Suprapubic skin (tissue), 4 donors: ENCODE data around the gene NREP. TPM values are rescaled to one million over a fixed set of nuclear protein-coding genes. Genes with fewer than 3 reads are reported as not detected.
"Not testable (repeated sequence)": the region's sequence is repeated elsewhere in the genome, so short reads cannot be mapped to it uniquely, and the experiment has no call there.

Source experiments
- DNase-seq, 2 donors: peaks; one replicate each; pipeline ENCODE4 v3.0.0-alpha.2; 2019; ENCODE audit warnings: low spot score in 2 of 2
- H3K27ac ChIP-seq: fragments of 200-600 bp; sonication (generic); one replicate; pipeline ENCODE4 v1.5.1; 2019
- H3K27me3 ChIP-seq: fragments of 200-600 bp; sonication (generic); one replicate; pipeline ENCODE4 v1.5.1; 2019
- H3K36me3 ChIP-seq: fragments of 200-600 bp; sonication (generic); one replicate; pipeline ENCODE4 v1.5.1; 2019
- H3K4me1 ChIP-seq: fragments of 200-600 bp; sonication (generic); one replicate; pipeline ENCODE4 v1.5.1; 2019
- H3K4me3 ChIP-seq: fragments of 200-600 bp; sonication (generic); one replicate; pipeline ENCODE4 v1.5.1; 2019; ENCODE audit warnings: mild to moderate bottlenecking
- H3K9me3 ChIP-seq: fragments of 200-600 bp; sonication (generic); one replicate; pipeline ENCODE4 v1.5.1; 2019
- CTCF ChIP-seq, 2 donors: fragments of 200-600 bp in 1 of 2; fragments of 450-650 bp in 1 of 2; sonication (generic) in 1 of 2; IDR thresholded peaks; one replicate each; pipeline ENCODE4 v1.5.1; 2016 to 2019; ENCODE audit warnings: antibody characterized with exemption in 2 of 2, mild to moderate bottlenecking in 1 of 2, moderate library complexity in 1 of 2
- EP300 ChIP-seq: sonication (generic); formaldehyde crosslinking; IDR thresholded peaks from one replicate; pipeline ENCODE4 v1.6.1; 2017; ENCODE audit warnings: antibody characterized with exemption
- POLR2A ChIP-seq, 2 donors: fragments of 450-650 bp; IDR thresholded peaks; one replicate each; pipeline ENCODE4 v1.6.1; 2017; ENCODE audit warnings: antibody characterized with exemption in 2 of 2, mild to moderate bottlenecking in 2 of 2, moderate library complexity in 2 of 2
- POLR2AphosphoS5 ChIP-seq, 3 donors: sonication (generic); formaldehyde crosslinking; IDR thresholded peaks; one replicate each; pipeline ENCODE4 v1.6.1; 2017; ENCODE audit warnings: antibody characterized with exemption in 3 of 3
- WGBS: methylation state at CpG from one replicate; pipeline ENCODE4 v1.1.5; 2018; 5-methylcytosine and 5-hydroxymethylcytosine counted together
- total RNA-seq, 4 donors: library from RNA; depleted of rRNA; stranded (reverse); fragments of >200 nt; gene quantifications; one replicate each; pipeline ENCODE4 v1.1.0, GENCODE V29; 2016

The NREP gene
- total RNA-seq, 4 donors from 2014 or later = 7.0 to 10.1 (median 8.3) TPM

GRCh38 chr5:111722140-111722539, 34.9 kb downstream of the NREP start:
- DNase-seq = no peak
- Histone ChIP-seq H3K27ac (no peak overlapping the region), H3K4me3 (no peak overlapping the region), H3K9me3 (no peaks in the 10 kb centered on the region), H3K36me3 (no peaks in the 10 kb centered on the region), H3K4me1 (no peaks in the 10 kb centered on the region), H3K27me3 (no peaks in the 10 kb centered on the region)
- 79% methylated on average over 2 of the region's 2 CpGs for WGBS
- TF ChIP-seq POLR2AphosphoS5 (IDR thresholded peaks at IDR 0.05) = no peak
- TF ChIP-seq CTCF (IDR thresholded peaks at IDR 0.05) = no peak
- TF ChIP-seq EP300 = no peak
- no peak for TF ChIP-seq POLR2A (IDR thresholded peaks at IDR 0.05)

GRCh38 chr5:111720333-111720890, 36.6 kb downstream of the NREP start:
- no peak overlapping the region for H3K27ac ChIP-seq
- H3K36me3 ChIP-seq = no peaks in the 10 kb centered on the region
- WGBS = 90% methylated on average over 2 of the region's 2 CpGs
- H3K4me3 ChIP-seq = no peak overlapping the region
- H3K9me3 ChIP-seq = no peaks in the 10 kb centered on the region
- DNase-seq = no peak
- TF ChIP-seq POLR2A (IDR thresholded peaks at IDR 0.05) (no peak), POLR2AphosphoS5 (IDR thresholded peaks at IDR 0.05) (no peak), CTCF (IDR thresholded peaks at IDR 0.05) (no peak)
- no peaks in the 10 kb centered on the region for H3K4me1 ChIP-seq
- H3K27me3 ChIP-seq = no peaks in the 10 kb centered on the region

GRCh38 chr5:111719773-111720172, 37.2 kb downstream of the NREP start:
- H3K36me3 ChIP-seq = no peaks in the 10 kb centered on the region
- H3K27ac ChIP-seq = no peak overlapping the region
- TF ChIP-seq POLR2A (IDR thresholded peaks at IDR 0.05) (no peak), POLR2AphosphoS5 (IDR thresholded peaks at IDR 0.05) (no peak), EP300 (no peak), CTCF (IDR thresholded peaks at IDR 0.05) (no peak)
- H3K27me3 ChIP-seq = no peaks in the 10 kb centered on the region
- no peaks in the 10 kb centered on the region for H3K4me1 ChIP-seq
- no peak for DNase-seq
- no peak overlapping the region for H3K4me3 ChIP-seq
- H3K9me3 ChIP-seq = no peaks in the 10 kb centered on the region

- not testable (repeated sequence) for H3K4me3 ChIP-seq, H3K27me3 ChIP-seq, H3K36me3 ChIP-seq, DNase-seq, H3K9me3 ChIP-seq, H3K4me1 ChIP-seq, H3K27ac ChIP-seq
- 94% methylated on average over 3 of the region's 3 CpGs for WGBS
Measured at GRCh38 chr5:111716789-111717188, 40.2 kb downstream of the NREP start.

GRCh38 chr5:111707630-111708164, 49.3 kb downstream of the NREP start:
- 50% methylated on average over 1 of the region's 1 CpG for WGBS
- Histone ChIP-seq H3K4me3 (no peak overlapping the region), H3K4me1 (no peaks in the 10 kb centered on the region), H3K9me3 (peaks cover 6% of the 10 kb centered on the region), H3K27me3 (no peaks in the 10 kb centered on the region), H3K27ac (no peak overlapping the region), H3K36me3 (no peaks in the 10 kb centered on the region)
- TF ChIP-seq POLR2AphosphoS5 (IDR thresholded peaks at IDR 0.05) = no peak
- TF ChIP-seq POLR2A (IDR thresholded peaks at IDR 0.05) = no peak
- no peak for TF ChIP-seq CTCF (IDR thresholded peaks at IDR 0.05)
- no peak for TF ChIP-seq EP300
- no peak for DNase-seq

- WGBS = 59% methylated on average over 4 of the region's 4 CpGs
- Histone ChIP-seq H3K4me1 (no peaks in the 10 kb centered on the region), H3K9me3 (no peaks in the 10 kb centered on the region), H3K4me3 (no peak overlapping the region), H3K36me3 (no peaks in the 10 kb centered on the region), H3K27ac (no peak overlapping the region), H3K27me3 (no peaks in the 10 kb centered on the region)
- TF ChIP-seq EP300 (no peak), POLR2AphosphoS5 (IDR thresholded peaks at IDR 0.05) (no peak), POLR2A (IDR thresholded peaks at IDR 0.05) (no peak), CTCF (IDR thresholded peaks at IDR 0.05) (no peak)
- no peak for DNase-seq
Measured at GRCh38 chr5:111706345-111706744, 50.6 kb downstream of the NREP start.
